Lung (tissue), 12 donors: ENCODE measurements around the gene TBC1D30. TPM values are rescaled to one million over a fixed set of nuclear protein-coding genes. Genes with fewer than 3 reads are reported as not detected.

Experiments
- ATAC-seq: fragments of 200-7000 bp; cut with Tn5 transposase; one replicate; pipeline ENCODE4 v1.9.1; 2020; ENCODE audit warnings: moderate number of reproducible peaks; ENCODE audit not compliant: insufficient read depth, low FRiP score
- DNase-seq, 3 donors: peaks; one replicate each; pipeline ENCODE4 v3.0.0-alpha.2; 2013 to 2017
- H3K27ac ChIP-seq, 2 donors: one replicate each; pipeline ENCODE4 v1.5.1; 2013; ENCODE audit warnings: mild to moderate bottlenecking in 2 of 2, moderate library complexity in 2 of 2, control low read depth in 1 of 2, inconsistent platforms in 1 of 2, low read depth in 1 of 2, low read length in 1 of 2
- H3K27me3 ChIP-seq, 3 donors: one replicate each; pipeline ENCODE4 v1.5.1; 2013; ENCODE audit warnings: low read length in 2 of 3; ENCODE audit not compliant: control insufficient read depth in 3 of 3, insufficient read depth in 3 of 3
- H3K36me3 ChIP-seq, 4 donors: one replicate each; pipeline ENCODE4 v1.5.1; 2013; ENCODE audit warnings: low read length in 4 of 4, mild to moderate bottlenecking in 1 of 4, moderate library complexity in 1 of 4; ENCODE audit not compliant: control insufficient read depth in 4 of 4, insufficient read depth in 4 of 4
- H3K4me1 ChIP-seq, 5 donors: one replicate each; pipeline ENCODE4 v1.5.1; 2013; ENCODE audit warnings: low read length in 5 of 5, mild to moderate bottlenecking in 2 of 5, moderate library complexity in 1 of 5; ENCODE audit not compliant: control insufficient read depth in 5 of 5, insufficient read depth in 5 of 5
- H3K4me3 ChIP-seq: one replicate; pipeline ENCODE4 v1.5.1; 2013; ENCODE audit warnings: mild to moderate bottlenecking, control low read depth, moderate library complexity
- H3K9ac ChIP-seq, 2 donors: one replicate each; pipeline ENCODE4 v1.5.1; 2013; ENCODE audit warnings: low read length in 2 of 2, control low read depth in 1 of 2; ENCODE audit not compliant: insufficient read depth in 1 of 2
- H3K9me3 ChIP-seq, 4 donors: one replicate each; pipeline ENCODE4 v1.5.1; 2013; ENCODE audit warnings: low read length in 3 of 4, mild to moderate bottlenecking in 1 of 4, moderate library complexity in 1 of 4; ENCODE audit not compliant: control insufficient read depth in 4 of 4, insufficient read depth in 3 of 4
- whole genome bisulfite sequencing, 2 donors: extraction: QIAGEN DNeasy Blood & Tissue Kit; methylation state at CpG; one replicate each; pipeline ENCODE4 v1.1.7; 2013; 5-methylcytosine and 5-hydroxymethylcytosine counted together
- polyA plus RNA-seq, 2 donors: library from polyadenylated mRNA; stranded (reverse); fragments of 200-250 nt; gene quantifications; one replicate each; pipeline ENCODE4 v1.2.1, GENCODE V29; 2013
- total RNA-seq, 2 donors: library from RNA; depleted of rRNA in 1 of 2; stranded (reverse); fragments of >200 nt in 1 of 2; gene quantifications; one replicate each; pipeline ENCODE4 v1.2.1, GENCODE V29; 2014 to 2021
- TF ChIP-seq, protein P1 (sequence below): IDR thresholded peaks from 2 replicates; pipeline ENCODE4 v1.5.1; 2012; ENCODE audit warnings: mild to moderate bottlenecking; ENCODE audit errors: control extremely low read depth, extremely low read depth
- donor health status: control.
- donor health status: control.
- donor health status: Bipolar disorder and iron deficiency.
- donor health status: healthy.
- donor health status: DM: yes; HTN: yes; CAD: no.

Gene TBC1D30
- total and polyA plus RNA-seq, 4 donors, result 3.3 to 15.7 (median 10.2) TPM

DNA sequence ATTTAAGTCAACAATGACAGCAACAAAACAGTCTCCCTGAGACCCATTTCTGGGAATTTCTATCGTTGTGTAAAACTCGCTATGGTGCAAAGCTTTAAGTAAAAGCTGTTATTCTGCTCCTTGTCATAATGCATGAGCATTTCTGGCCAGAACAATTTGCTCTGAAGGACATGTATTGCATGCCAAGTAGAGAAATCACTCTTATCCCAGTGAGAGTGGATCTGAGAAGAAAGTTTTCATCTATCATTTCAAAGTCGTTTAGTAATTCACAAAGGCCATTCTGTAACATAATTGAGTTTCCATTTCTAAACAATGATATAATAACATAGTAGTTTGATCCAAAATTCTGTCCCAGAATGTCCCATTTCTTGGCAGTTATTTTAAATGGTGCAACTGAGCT, 86.6 kb downstream of the TBC1D30 start:
- DNase-seq, result peak in 2 of 3 donors; percentile 94 to 97

DNA sequence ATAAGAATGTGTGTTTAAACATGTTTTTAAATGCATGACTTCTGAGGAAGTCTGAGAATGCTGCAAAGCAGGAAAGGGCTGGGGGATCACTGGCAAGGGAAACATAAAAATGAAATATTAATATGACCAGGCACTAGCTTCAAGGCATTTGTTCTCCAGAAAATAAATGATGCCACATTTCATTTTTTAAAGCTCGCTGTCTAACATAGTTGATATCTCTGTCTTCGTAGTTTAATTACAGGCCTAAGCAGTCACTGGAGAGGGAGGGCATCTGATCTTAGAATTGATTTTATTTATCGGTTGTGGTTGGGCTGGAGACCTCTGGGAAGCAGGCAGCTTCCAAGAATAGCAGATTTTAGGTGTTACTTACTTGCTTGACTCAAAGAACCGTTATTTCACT, 87.5 kb downstream of the TBC1D30 start:
- Histone ChIP-seq H3K9ac (no peak overlapping the region), H3K4me3 (no peak overlapping the region), H3K9me3 (peaks cover 0 to 2% (median 0%) of the 10 kb centered on the region in 4 donors), H3K4me1 (peaks cover 0 to 68% (median 11%) of the 10 kb centered on the region in 5 donors), H3K36me3 (no peaks in the 10 kb centered on the region), H3K27me3 (no peaks in the 10 kb centered on the region), H3K27ac (no peak overlapping the region)
- TF ChIP-seq, protein P1, sequence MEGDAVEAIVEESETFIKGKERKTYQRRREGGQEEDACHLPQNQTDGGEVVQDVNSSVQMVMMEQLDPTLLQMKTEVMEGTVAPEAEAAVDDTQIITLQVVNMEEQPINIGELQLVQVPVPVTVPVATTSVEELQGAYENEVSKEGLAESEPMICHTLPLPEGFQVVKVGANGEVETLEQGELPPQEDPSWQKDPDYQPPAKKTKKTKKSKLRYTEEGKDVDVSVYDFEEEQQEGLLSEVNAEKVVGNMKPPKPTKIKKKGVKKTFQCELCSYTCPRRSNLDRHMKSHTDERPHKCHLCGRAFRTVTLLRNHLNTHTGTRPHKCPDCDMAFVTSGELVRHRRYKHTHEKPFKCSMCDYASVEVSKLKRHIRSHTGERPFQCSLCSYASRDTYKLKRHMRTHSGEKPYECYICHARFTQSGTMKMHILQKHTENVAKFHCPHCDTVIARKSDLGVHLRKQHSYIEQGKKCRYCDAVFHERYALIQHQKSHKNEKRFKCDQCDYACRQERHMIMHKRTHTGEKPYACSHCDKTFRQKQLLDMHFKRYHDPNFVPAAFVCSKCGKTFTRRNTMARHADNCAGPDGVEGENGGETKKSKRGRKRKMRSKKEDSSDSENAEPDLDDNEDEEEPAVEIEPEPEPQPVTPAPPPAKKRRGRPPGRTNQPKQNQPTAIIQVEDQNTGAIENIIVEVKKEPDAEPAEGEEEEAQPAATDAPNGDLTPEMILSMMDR, result no peak
- ATAC-seq, result no peak
- 80 to 84% methylated on average over 4 of the region's 4 CpGs for WGBS, 2 donors
- no peak for DNase-seq

More for the DNA sequence above, 86.6 kb downstream of the TBC1D30 start:
- peaks cover 0 to 60% (median 11%) of the 10 kb centered on the region in 5 donors for H3K4me1 ChIP-seq
- no peak overlapping the region for H3K27ac ChIP-seq
- ATAC-seq, result no peak
- TF ChIP-seq, protein P1, result no peak
- 71 to 83% methylated on average over 3 of the region's 3 CpGs for WGBS, 2 donors
- H3K36me3 ChIP-seq, result no peaks in the 10 kb centered on the region
- H3K9me3 ChIP-seq, result peaks cover 0 to 2% (median 0%) of the 10 kb centered on the region in 4 donors
- no peak overlapping the region for H3K9ac ChIP-seq
- no peak overlapping the region for H3K4me3 ChIP-seq
- H3K27me3 ChIP-seq, result no peaks in the 10 kb centered on the region

DNA sequence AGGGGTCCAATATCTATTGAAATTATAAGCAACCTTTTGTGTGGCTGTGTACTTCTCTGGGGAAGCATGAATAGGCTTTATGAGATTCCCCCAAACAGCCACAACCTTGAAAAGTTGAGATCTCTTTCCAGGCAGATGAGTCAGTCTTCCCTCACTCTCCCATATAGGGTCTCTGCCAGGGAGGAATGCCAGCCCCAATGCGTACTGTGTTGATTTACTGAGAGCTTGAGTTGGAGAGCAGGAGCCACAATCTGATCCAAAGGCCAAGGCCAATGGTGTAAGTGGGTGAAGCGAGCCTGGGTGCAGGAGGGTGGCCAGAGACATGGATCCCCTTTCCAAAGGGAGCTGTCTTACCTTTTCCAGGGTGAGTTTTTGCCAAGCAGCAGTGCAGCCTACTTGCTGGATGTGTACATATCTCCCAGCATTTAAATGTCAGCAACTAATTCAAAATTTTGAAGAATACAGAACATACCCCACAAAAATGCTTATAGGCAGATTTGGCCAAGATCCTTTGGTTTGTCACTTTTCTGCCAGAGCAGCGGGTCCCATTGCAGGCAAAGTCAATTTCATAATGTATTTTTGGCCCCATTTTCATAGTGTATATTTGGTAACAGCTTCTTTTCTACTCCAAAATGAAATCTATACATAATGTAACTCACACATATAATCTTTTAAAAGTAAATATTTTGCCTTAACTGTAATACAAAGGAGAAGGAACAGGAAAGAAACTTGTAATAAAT, 88.2 kb downstream of the TBC1D30 start:
- Histone ChIP-seq H3K36me3 (no peaks in the 10 kb centered on the region), H3K9me3 (peaks cover 0 to 2% (median 0%) of the 10 kb centered on the region in 4 donors), H3K4me1 (peaks cover 0 to 69% (median 11%) of the 10 kb centered on the region in 5 donors), H3K27ac (no peak overlapping the region), H3K4me3 (no peak overlapping the region), H3K9ac (no peak overlapping the region), H3K27me3 (no peaks in the 10 kb centered on the region)
- TF ChIP-seq, protein P1, result no peak
- DNase-seq (peak in 2 of 3 donors; percentile 63 to 72), ATAC-seq (no peak)
- WGBS, 2 donors, result 77 to 96% methylated on average over 3 of the region's 3 CpGs

DNA sequence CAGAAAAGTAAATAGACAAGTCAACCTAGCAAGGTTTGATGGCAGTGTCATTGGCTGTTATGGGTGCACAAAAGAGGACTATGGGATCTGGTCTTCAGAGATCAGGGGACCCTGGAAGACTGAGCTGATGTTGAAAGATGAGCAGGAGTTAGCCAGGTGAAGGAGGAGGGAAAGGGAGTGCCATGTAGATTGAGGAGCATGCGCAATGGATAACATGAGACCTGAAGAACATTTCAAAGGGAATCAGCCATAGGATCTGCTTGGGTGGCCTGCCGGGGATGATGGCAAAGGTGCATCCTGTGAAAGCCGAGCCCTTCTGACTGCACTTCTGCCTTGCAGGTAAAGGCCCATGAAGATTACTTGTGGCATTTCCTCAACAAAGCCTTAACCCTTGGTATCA, 90.8 kb downstream of the TBC1D30 start:
- Histone ChIP-seq H3K27me3 (no peaks in the 10 kb centered on the region), H3K4me1 (peaks cover 0 to 54% (median 11%) of the 10 kb centered on the region in 5 donors), H3K27ac (no peak overlapping the region), H3K4me3 (no peak overlapping the region), H3K9me3 (peaks cover 0 to 2% (median 0%) of the 10 kb centered on the region in 4 donors), H3K36me3 (no peaks in the 10 kb centered on the region), H3K9ac (no peak overlapping the region)
- DNase-seq (no peak), ATAC-seq (no peak)
- 94 to 95% methylated on average over 3 of the region's 3 CpGs for WGBS, 2 donors
- TF ChIP-seq, protein P1, result no peak
